Stimulated activated CD8-positive, alpha-beta memory T cell treated with anti-CD3 and anti-CD28 coated beads, Interleukin-12 subunit alpha, Interleukin-12 subunit beta, amount 100 ng/mL, for 4 hours (primary cell): Measurements from ENCODE around the gene REEP1.
"Not testable (repeated sequence)": the region's sequence is repeated elsewhere in the genome, so short reads cannot be mapped to it uniquely, and the experiment has no call there.

ENCODE experiments used
- DNase-seq: peaks from one replicate; pipeline ENCODE4 v3.0.0-alpha.2; 2020; ENCODE audit warnings: low read depth

Gene REEP1

DNA sequence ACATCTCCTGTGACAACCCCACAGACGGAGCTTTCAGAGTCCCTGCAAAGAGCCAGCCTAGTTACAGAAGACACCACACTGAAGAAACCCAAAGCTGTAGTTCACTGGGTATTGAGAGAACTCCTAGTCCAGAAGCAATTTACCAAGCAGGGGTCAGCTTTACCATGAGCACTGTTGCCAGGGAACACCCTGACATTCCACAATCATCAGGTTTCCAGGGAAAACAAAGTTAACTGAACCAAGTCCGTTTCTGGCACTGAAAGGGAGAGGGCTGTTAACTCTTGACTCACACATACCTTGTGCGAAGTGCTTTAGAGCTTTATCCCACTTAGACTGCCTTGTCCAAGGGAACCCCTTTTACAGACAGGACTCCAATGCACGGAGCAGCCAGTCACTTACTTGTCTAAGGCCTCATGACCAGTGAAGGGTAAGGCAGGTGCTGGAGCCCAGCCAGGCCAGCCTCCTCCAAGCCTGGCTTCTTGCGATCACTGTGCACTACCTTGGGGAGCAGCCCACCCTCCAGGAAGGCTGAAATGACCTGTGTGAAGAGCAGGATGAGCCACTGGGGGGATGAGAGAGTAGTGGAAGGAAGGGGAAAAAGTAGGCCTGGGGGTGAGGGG is 53.9 kb downstream of the REEP1 start:
- DNase-seq: no peak

GRCh38 chr2:86281066-86281700 is 56.2 kb downstream of the REEP1 start:
- DNase-seq: no peak

- DNase-seq: no peak
Measured at GRCh38 chr2:86280191-86280667, 57.2 kb downstream of the REEP1 start.

DNA sequence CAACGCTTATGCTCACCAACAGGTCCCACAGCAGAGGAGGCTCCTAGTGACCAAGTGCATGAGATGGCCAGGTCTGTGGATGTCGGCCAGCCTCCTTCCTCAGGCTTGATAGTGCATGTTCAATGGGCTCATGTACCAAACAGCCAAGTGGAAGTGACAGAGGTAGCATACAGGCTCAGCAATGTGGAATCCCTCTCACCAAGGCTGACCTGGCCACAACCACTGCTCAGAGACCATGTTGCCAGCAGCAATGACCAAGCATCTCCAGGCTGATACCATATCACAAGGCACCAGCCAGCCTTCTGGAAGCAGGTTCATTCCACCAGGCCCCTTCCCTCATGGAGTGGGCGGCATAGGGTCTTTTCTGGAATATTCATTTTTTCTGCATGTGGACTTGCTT is 61.5 kb downstream of the REEP1 start:
- DNase-seq: no peak

GRCh38 chr2:86275384-86275799 is 62.0 kb downstream of the REEP1 start:
- DNase-seq: no peak

DNA sequence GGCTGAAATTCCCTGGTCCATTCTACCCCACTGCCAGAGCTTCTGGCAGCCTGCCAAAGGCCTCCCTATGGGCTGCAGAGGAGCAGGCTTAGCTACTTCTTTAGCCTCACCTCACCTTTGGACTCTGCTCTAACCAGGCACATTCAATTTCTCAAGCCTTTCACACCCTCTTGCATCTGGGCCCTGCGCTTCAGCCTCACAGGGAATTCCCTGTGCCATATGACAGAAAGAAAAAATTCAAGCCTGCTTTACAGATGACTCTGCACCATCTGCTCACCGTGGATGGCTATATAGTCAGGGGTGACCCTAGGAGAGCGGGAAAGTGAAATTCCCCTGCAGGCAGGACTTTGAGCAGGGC is 62.5 kb downstream of the REEP1 start:
- DNase-seq: no peak

DNA sequence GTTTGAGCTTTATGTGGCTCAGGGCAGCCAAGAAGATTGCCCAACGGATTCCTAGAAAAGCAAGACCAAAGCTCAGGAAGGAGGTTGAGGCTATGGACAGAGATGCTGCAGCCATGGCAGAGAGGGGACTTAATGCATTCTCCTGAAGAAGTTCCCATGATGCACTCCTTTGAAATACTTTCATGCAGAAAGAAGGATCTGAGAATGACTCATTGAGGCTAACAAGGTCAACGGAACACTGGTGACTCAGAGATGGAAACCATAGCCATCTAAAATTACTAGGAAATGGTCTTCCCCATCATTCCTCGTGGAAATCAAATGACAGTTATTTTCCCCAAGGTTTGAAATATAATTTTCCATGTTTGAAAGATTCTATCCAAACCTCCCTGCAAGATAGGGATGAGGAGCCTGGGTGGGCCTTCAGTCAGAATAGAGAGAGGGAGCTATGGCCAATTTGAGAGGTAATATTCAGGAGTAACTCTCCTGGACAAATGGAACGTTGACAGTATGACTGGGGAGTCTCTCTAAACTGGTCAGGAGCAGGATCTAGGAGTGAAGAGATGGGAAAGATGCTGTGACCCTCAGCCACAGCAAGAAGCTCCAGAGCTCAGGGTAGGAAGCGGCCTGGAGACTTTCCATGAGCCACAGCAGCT is 63.0 kb downstream of the REEP1 start:
- DNase-seq: no peak

GRCh38 chr2:86272111-86272510 is 65.3 kb downstream of the REEP1 start:
- DNase-seq: no peak

DNA sequence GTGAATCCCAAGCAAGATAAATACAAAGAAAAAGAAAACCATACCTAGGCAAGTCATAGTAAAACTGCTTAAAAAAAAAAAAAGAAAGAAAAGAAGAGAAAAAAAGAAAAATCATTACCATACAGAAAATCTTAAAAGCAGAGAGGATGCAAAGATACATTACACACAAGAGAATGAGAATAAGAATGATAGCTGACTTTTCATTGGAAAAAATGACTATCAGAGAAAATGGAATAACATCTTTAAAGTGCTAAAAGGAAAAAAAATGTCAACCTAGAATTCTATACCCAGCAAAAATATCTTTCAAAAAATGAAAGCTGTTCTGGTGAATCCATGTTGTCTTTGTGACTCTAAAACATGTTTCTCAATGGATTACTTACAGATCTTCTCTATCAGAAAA is 66.2 kb downstream of the REEP1 start:
- no peak for DNase-seq

DNA sequence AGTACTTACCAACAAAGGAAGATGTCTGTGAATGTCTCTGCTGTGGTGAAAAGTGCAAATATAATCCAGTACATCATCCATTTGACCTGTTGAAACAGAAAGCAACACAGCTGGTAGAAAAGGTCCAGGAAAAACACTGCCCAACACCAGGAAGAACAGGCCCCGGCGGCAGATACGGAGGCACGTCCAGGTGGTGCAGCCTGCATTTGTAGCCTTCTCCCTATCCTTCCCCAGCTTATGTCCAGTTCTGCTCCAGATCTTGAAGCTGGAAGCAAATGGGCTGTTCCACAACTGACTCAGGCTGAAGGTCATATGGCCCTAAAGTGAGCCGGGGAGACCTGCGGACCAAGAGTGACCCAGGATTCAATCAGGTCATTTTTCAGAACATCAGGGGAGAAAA is 73.5 kb downstream of the REEP1 start:
- DNase-seq: no peak

- DNase-seq: no peak
Measured at GRCh38 chr2:86260978-86261377, 76.4 kb downstream of the REEP1 start.

GRCh38 chr2:86258106-86258505 is 79.3 kb downstream of the REEP1 start:
- DNase-seq: no peak

DNA sequence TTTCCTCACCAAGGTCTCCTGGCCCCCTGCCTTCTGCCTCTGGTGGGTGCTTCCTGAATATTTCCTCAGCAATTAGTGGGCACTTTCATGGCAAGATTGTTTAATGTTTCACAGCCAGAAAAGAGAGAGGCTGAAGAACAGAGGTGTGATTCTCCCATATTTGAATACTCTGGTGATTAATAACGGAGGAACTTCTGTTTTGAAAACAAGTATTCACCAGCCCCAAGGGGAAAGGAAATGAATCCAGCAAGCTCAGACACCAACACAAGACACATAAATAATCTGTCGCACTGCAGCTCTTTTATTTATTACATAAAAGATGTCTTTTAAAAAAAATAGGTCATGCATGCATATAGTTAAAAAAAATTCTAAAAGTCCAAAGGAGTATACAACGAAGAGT is 80.4 kb downstream of the REEP1 start:
- DNase-seq: no peak

GRCh38 chr2:86256300-86256699 is 81.1 kb downstream of the REEP1 start:
- DNase-seq: no peak

- no peak for DNase-seq
Measured at GRCh38 chr2:86254576-86255538, 82.6 kb downstream of the REEP1 start.

DNA sequence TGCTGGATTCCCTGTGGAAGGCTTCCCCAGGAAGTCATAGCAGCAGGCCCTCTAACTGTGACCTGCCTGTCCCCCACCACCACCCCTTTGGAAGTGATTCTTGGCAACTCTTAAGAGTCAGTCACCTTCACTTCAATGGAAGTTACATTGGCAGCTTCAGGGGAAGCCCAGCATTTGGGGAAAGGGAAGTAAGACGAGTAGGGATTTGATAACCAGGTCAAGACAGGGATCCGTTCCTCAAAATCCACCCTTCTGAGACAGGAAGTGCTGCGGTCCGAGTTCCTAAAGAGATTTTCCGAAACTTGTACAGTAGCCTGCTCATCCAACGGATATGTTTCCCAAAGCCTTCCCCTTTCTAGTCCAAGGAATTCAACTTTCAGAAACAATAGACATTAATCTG is 84.0 kb downstream of the REEP1 start:
- DNase-seq: no peak

GRCh38 chr2:86251840-86252266 is 85.6 kb downstream of the REEP1 start:
- no peak for DNase-seq

DNA sequence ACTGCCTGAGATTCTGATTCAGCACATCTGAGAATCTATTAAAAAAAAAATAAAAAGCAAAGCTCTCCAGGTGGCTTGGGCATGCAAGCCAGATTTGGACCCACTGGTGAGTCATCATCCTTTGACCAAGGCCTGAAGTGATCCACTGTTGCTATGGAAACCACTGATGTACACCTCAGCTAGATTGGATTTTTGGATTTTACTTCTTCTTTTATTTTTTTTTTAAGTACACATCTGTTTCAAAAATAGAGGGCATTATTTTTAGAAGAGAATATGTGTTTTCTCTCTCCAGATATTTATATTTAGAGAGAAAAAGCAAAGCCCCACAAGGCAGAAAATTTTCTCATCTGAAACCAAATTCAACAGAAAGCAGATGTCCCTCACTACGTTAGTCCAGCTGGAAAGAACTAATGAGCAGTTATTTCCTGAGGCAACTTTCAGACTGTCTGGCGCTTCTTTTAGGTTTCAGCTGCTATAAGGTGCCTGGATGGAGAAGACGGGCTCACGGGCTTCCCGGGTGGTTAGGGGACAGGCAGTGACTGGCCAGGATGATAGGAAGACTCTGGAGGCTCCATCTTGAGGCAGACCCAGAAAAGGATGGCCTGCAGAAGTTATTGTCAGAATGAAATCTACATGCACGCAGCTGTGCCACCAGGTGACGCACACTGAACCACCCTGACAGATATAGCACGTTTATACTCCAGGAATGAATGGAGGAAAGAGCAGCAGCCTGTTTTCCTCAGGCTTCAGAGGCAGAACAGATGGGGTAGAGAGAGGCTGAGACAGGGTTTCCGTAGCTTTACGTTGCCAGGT is 87.6 kb downstream of the REEP1 start:
- DNase-seq: no peak

GRCh38 chr2:86249176-86249575 is 88.2 kb downstream of the REEP1 start:
- DNase-seq: no peak

DNA sequence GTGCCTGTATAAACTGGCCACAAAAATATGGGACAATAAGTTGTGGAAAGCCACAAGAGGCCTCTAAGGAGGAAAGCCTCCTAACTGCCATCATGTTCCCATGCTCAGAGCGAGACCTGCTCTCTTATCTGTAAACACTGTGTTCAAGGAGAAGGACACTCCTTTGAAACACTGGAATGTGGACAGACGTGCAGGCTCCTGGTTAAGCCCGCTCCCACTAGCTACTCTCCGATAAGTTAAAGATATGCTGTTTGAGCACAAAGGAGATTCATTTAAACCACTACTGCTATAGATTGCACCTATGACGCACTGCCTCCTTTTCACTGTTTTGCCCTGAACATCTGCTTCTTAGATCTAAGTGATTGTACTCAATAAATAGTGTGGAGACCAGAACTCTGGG is 92.2 kb downstream of the REEP1 start:
- DNase-seq: not testable (repeated sequence)

DNA sequence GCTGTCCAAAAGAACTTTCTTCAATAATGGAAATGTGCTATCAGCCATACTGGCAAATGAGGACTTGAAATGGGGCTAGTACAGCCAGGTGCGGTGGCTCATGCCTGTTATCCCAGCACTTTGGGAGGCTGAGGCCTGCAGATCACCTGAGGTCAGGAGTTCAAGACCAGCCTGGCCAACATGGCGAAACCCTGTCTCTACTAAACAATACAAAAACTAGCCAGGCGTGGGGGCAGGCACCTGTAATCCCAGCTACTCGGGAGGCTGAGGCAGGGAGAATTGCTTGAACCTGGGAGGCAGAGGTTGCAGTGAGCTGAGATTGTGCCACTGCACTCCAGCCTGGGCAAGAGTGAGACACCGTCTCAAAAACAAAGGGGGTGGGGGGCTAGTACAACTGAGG is 92.6 kb downstream of the REEP1 start:
- DNase-seq: not testable (repeated sequence)
